ENCODE results near the gene SMIM12. TPM values are rescaled to one million over a fixed set of nuclear protein-coding genes. Genes with fewer than 3 reads are reported as not detected.

Gene SMIM12
- total and polyA plus RNA-seq, 4 donors = 11.9 to 60.8 (median 45.5) TPM

- H3K27ac ChIP-seq (ENCODE audit: low read depth in 1 of 2, low read length in 2 of 2) = no peak overlapping the region
- no peak overlapping the region for H3K4me3 ChIP-seq (ENCODE audit: low read depth in 1 of 3, low read length in 3 of 3)
- H3K9ac ChIP-seq (ENCODE audit: low read depth in 1 of 2, low read length in 2 of 2) = no peak overlapping the region
- 89% methylated on average over 4 of the region's 4 CpGs for WGBS
- H3K27me3 ChIP-seq (ENCODE audit: control insufficient read depth in 4 of 4, insufficient read depth in 4 of 4, low read length in 3 of 4) = peaks cover 6 to 14% (median 10%) of the 10 kb centered on the region in 4 donors
- DNase-seq (ENCODE audit: low spot score) = no peak
- no peaks in the 10 kb centered on the region for H3K36me3 ChIP-seq (ENCODE audit: control insufficient read depth in 4 of 4, insufficient read depth in 3 of 4, low read depth in 1 of 4, low read length in 3 of 4)
- peaks cover 0 to 5% (median 2%) of the 10 kb centered on the region in 4 donors for H3K9me3 ChIP-seq (ENCODE audit: control insufficient read depth in 4 of 4, low read length in 3 of 4)
- TF ChIP-seq JUND (IDR thresholded peaks at IDR 0.05) (no peak), HNF4A (conservative IDR thresholded peaks at IDR 0.05) (no peak), TAF1 (conservative IDR thresholded peaks at IDR 0.05) (no peak), GABPA (IDR thresholded peaks at IDR 0.05 in 1 of 2, conservative IDR thresholded peaks at IDR 0.05 in 1 of 2) (no peak), MAX (IDR thresholded peaks at IDR 0.05) (no peak), RXRA (IDR thresholded peaks at IDR 0.05) (no peak), YY1 (IDR thresholded peaks at IDR 0.05) (no peak), REST (IDR thresholded peaks at IDR 0.05) (no peak), SP1 (IDR thresholded peaks at IDR 0.05) (no peak), EGR1 (IDR thresholded peaks at IDR 0.05; ENCODE audit: low read depth in 2 of 2) (no peak)
- H3K4me1 ChIP-seq (ENCODE audit: control insufficient read depth in 4 of 4, insufficient read depth in 4 of 4, low read length in 3 of 4) = peaks cover 0 to 8% (median 4%) of the 10 kb centered on the region in 4 donors
Measured at GRCh38 chr1:34887593-34887992, 28.0 kb upstream of the SMIM12 start.

- TF ChIP-seq YY1 (IDR thresholded peaks at IDR 0.05) (no peak), GABPA (IDR thresholded peaks at IDR 0.05 in 1 of 2, conservative IDR thresholded peaks at IDR 0.05 in 1 of 2) (no peak), EGR1 (IDR thresholded peaks at IDR 0.05; ENCODE audit: low read depth in 2 of 2) (no peak), SP1 (IDR thresholded peaks at IDR 0.05) (no peak), NR2F2 (IDR thresholded peaks at IDR 0.05) (no peak), JUND (IDR thresholded peaks at IDR 0.05) (no peak), RAD21 (IDR thresholded peaks at IDR 0.05) (no peak), REST (IDR thresholded peaks at IDR 0.05) (no peak), CTCF (IDR thresholded peaks at IDR 0.05; ENCODE audit: low read depth, low read length, missing input control) (no peak), HNF4G (IDR thresholded peaks at IDR 0.05) (no peak), RXRA (IDR thresholded peaks at IDR 0.05) (no peak), FOXA1 (IDR thresholded peaks at IDR 0.05) (no peak), ZBTB33 (IDR thresholded peaks at IDR 0.05) (no peak), ATF3 (IDR thresholded peaks at IDR 0.05) (no peak), FOXA2 (IDR thresholded peaks at IDR 0.05) (no peak), MAX (IDR thresholded peaks at IDR 0.05) (no peak)
- no peak overlapping the region for H3K9ac ChIP-seq (ENCODE audit: low read depth in 1 of 2, low read length in 2 of 2)
- H3K27ac ChIP-seq (ENCODE audit: low read depth in 1 of 2, low read length in 2 of 2) = no peak overlapping the region
- peak; percentile 54 for DNase-seq (ENCODE audit: low spot score)
- no peaks in the 10 kb centered on the region for H3K36me3 ChIP-seq (ENCODE audit: control insufficient read depth in 4 of 4, insufficient read depth in 3 of 4, low read depth in 1 of 4, low read length in 3 of 4)
- peaks cover 0 to 8% (median 4%) of the 10 kb centered on the region in 4 donors for H3K4me1 ChIP-seq (ENCODE audit: control insufficient read depth in 4 of 4, insufficient read depth in 4 of 4, low read length in 3 of 4)
- H3K4me3 ChIP-seq (ENCODE audit: low read depth in 1 of 3, low read length in 3 of 3) = peak overlapping the region in 1 of 3 donors; percentile 29
- 4% methylated on average over 80 of the region's 80 CpGs for WGBS
- peaks cover 0 to 4% (median 2%) of the 10 kb centered on the region in 4 donors for H3K9me3 ChIP-seq (ENCODE audit: control insufficient read depth in 4 of 4, low read length in 3 of 4)
- peaks cover 6 to 14% (median 10%) of the 10 kb centered on the region in 4 donors for H3K27me3 ChIP-seq (ENCODE audit: control insufficient read depth in 4 of 4, insufficient read depth in 4 of 4, low read length in 3 of 4)
Measured at GRCh38 chr1:34885405-34886247, 26.1 kb upstream of the SMIM12 start.
